Superior temporal gyrus (tissue), 1 donor: ENCODE results near the gene CNMD.

Experiments used
- DNase-seq: peaks from one replicate; pipeline ENCODE4 v3.0.0-alpha.2; 2016; ENCODE audit errors: extremely low spot score

Gene CNMD

GRCh38 chr13:52739468-52740071, at the start of gene CNMD:
TSS of gene CNMD (minus strand) at chr13:52739820. CDS start at chr13:52739701, 119 bp downstream.
- no peak for DNase-seq

GRCh38 chr13:52788011-52788410, 48.4 kb upstream of the CNMD start:
- no peak for DNase-seq

GRCh38 chr13:52787235-52787634, 47.6 kb upstream of the CNMD start:
- no peak for DNase-seq

- peak; percentile 91 for DNase-seq
These were observed 47.1 kb upstream of the CNMD start for GRCh38 chr13:52786766-52787165.

GRCh38 chr13:52785739-52786138, 46.1 kb upstream of the CNMD start:
- DNase-seq: no peak

GRCh38 chr13:52784591-52785340, 45.1 kb upstream of the CNMD start:
- no peak for DNase-seq

GRCh38 chr13:52783943-52784342, 44.3 kb upstream of the CNMD start:
- no peak for DNase-seq

GRCh38 chr13:52782471-52783448, 43.1 kb upstream of the CNMD start:
- no peak for DNase-seq

GRCh38 chr13:52780611-52781010, 41.0 kb upstream of the CNMD start:
- DNase-seq: no peak

- no peak for DNase-seq
These were observed 40.5 kb upstream of the CNMD start for GRCh38 chr13:52780092-52780491.

GRCh38 chr13:52779103-52779502, 39.5 kb upstream of the CNMD start:
- DNase-seq: no peak

- no peak for DNase-seq
These were observed 37.1 kb upstream of the CNMD start for GRCh38 chr13:52776726-52777125.

- no peak for DNase-seq
These were observed 35.9 kb upstream of the CNMD start for GRCh38 chr13:52775511-52775910.

- DNase-seq: no peak
These were observed 28.4 kb upstream of the CNMD start for GRCh38 chr13:52767949-52768516.

GRCh38 chr13:52765611-52766390, 26.2 kb upstream of the CNMD start:
- no peak for DNase-seq

GRCh38 chr13:52760077-52760476, 20.5 kb upstream of the CNMD start:
- no peak for DNase-seq

- no peak for DNase-seq
These were observed 18.5 kb upstream of the CNMD start for GRCh38 chr13:52758114-52758513.

GRCh38 chr13:52751196-52751595, 11.6 kb upstream of the CNMD start:
- DNase-seq: no peak

- no peak for DNase-seq
These were observed 11.1 kb upstream of the CNMD start for GRCh38 chr13:52750713-52751112.

GRCh38 chr13:52749419-52749818, 9.8 kb upstream of the CNMD start:
- DNase-seq: no peak

- no peak for DNase-seq
These were observed 6.5 kb upstream of the CNMD start for GRCh38 chr13:52746141-52746540.
